Stomach smooth muscle (tissue), 2 donors: ENCODE measurements around the gene TP53I11.

Experiments used
- H3K27ac ChIP-seq: one replicate; pipeline ENCODE4 v1.7.0; 2013; ENCODE audit warnings: mild to moderate bottlenecking, low read length, inconsistent platforms
- H3K27me3 ChIP-seq, 2 donors: one replicate each; pipeline ENCODE4 v1.7.0; 2013; ENCODE audit warnings: low read length in 2 of 2; ENCODE audit not compliant: insufficient read depth in 2 of 2, control insufficient read depth in 1 of 2
- H3K36me3 ChIP-seq, 2 donors: one replicate each; pipeline ENCODE4 v1.7.0; 2013; ENCODE audit warnings: low read length in 2 of 2; ENCODE audit not compliant: control insufficient read depth in 2 of 2, insufficient read depth in 2 of 2
- H3K4me1 ChIP-seq: one replicate; pipeline ENCODE4 v1.7.0; 2013; ENCODE audit warnings: low read length; ENCODE audit not compliant: control insufficient read depth, insufficient read depth
- H3K4me3 ChIP-seq, 2 donors: one replicate each; pipeline ENCODE4 v1.7.0; 2013; ENCODE audit warnings: low read length in 2 of 2
- H3K9ac ChIP-seq, 2 donors: one replicate each; pipeline ENCODE4 v1.7.0; 2013; ENCODE audit warnings: low read length in 2 of 2, mild to moderate bottlenecking in 1 of 2
- H3K9me3 ChIP-seq, 2 donors: one replicate each; pipeline ENCODE4 v1.7.0; 2013; ENCODE audit warnings: low read length in 2 of 2; ENCODE audit not compliant: control insufficient read depth in 2 of 2
- donor health status: healthy.
- donor health status: Pancreatic carcinoma.

Gene TP53I11

DNA sequence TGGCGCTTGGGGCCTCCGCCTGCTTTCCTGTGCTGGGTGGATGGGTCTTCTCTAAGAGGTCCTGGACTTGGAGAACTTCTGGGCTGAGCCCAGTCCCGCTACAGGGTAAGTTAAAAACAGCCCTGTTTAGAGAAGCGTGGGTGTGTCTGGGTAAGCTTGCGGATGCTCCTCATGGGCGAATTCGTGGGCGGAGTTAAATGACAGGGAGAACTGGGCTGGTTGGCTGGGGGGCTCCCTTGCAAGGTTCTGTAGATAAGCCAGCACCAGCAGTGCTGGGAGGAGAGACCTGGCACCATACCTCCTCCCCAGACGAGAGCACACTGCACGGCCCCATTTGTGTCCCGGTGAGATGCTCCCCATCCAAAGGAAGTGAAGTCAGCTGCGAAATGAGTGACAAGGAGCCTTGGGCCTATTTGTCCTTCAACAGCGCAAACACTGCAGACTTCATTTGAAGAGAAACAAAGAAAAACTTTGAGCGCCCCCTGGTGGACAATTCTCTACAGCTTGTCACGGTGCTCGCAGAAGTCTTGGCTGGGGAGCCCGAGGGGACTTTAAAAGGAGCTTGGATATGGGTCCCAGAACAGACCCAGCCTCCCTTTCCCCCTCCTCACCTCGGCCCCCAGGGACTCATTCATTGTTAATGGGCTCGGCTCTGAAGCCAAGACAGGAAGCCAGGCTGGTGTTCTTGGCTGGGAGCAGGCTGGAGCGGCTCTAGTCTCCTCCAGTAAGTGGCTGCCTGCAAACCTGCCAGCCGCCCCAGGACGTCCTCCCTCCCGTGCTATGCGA, 39.5 kb downstream of the TP53I11 start:
- Histone ChIP-seq H3K9me3 (no peaks in the 10 kb centered on the region), H3K4me1 (peaks cover 12% of the 10 kb centered on the region), H3K36me3 (peaks cover 12 to 16% of the 10 kb centered on the region in 2 donors), H3K4me3 (no peak overlapping the region), H3K27ac (peak overlapping the region; percentile 24), H3K27me3 (no peaks in the 10 kb centered on the region), H3K9ac (peak overlapping the region in 1 of 2 donors; percentile 51)

DNA sequence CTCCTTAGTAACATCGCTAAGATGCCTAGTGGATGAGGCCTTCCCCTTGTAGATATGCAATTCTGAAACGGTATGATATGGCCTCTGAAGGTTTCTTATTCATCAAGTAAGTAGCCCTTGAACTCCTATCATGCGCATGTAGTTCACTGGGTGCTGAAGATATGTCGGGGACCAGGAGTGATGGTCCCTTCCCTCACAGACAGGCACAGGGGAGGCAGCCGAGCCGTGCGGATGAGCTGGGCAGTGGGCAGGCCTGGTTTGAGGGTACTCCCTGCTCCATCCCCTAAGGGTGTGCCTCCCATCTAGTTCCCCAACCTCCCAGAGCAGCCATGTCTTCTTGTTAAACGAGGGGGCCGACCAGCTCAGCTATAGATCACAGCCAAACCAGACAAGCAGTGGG, 40.1 kb downstream of the TP53I11 start:
- H3K9me3 ChIP-seq: no peaks in the 10 kb centered on the region
- H3K4me3 ChIP-seq: no peak overlapping the region
- peaks cover 12% of the 10 kb centered on the region for H3K4me1 ChIP-seq
- H3K27me3 ChIP-seq: no peaks in the 10 kb centered on the region
- peak overlapping the region; percentile 24 for H3K27ac ChIP-seq
- H3K9ac ChIP-seq: peak overlapping the region in 1 of 2 donors; percentile 51
- H3K36me3 ChIP-seq: peaks cover 12 to 13% of the 10 kb centered on the region in 2 donors

- no peaks in the 10 kb centered on the region for H3K9me3 ChIP-seq
- H3K27me3 ChIP-seq: no peaks in the 10 kb centered on the region
- H3K9ac ChIP-seq: no peak overlapping the region
- H3K36me3 ChIP-seq: peaks cover 8 to 12% of the 10 kb centered on the region in 2 donors
- no peak overlapping the region for H3K4me3 ChIP-seq
- no peak overlapping the region for H3K27ac ChIP-seq
- peaks cover 15% of the 10 kb centered on the region for H3K4me1 ChIP-seq
These were observed 41.1 kb downstream of the TP53I11 start for GRCh38 chr11:44909557-44909956.

DNA sequence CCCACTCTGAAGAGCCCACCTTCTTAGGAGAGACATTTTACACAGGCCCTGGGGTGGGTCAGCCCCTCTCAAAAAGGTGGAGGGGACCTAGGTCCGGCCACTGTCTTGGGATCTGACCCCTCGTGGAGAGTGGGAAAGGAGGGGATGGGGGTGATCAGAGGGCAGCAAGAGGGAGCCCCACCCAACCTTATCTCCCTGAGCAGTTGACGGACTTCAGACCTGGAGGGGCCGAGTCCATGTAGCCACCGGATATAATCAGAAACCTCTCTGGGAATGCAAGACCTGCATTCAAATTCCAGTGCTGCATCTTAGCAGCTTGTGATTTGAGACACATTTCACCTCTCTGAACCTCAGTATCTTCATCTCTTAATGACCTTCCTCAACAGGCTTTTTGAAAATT, 44.0 kb downstream of the TP53I11 start:
- Histone ChIP-seq H3K4me3 (no peak overlapping the region), H3K4me1 (peaks cover 20% of the 10 kb centered on the region), H3K9me3 (no peaks in the 10 kb centered on the region), H3K9ac (no peak overlapping the region), H3K36me3 (peaks cover 7 to 8% of the 10 kb centered on the region in 2 donors), H3K27ac (no peak overlapping the region), H3K27me3 (no peaks in the 10 kb centered on the region)

- Histone ChIP-seq H3K27ac (no peak overlapping the region), H3K36me3 (peaks cover 6 to 11% of the 10 kb centered on the region in 2 donors), H3K4me3 (no peak overlapping the region), H3K9ac (no peak overlapping the region), H3K27me3 (no peaks in the 10 kb centered on the region), H3K9me3 (no peaks in the 10 kb centered on the region), H3K4me1 (peaks cover 9% of the 10 kb centered on the region)
These were observed 45.4 kb downstream of the TP53I11 start for GRCh38 chr11:44905131-44905866.

- H3K27ac ChIP-seq: no peak overlapping the region
- peaks cover 9% of the 10 kb centered on the region for H3K4me1 ChIP-seq
- H3K9ac ChIP-seq: peak overlapping the region in 1 of 2 donors; percentile 5
- no peaks in the 10 kb centered on the region for H3K9me3 ChIP-seq
- peaks cover 0 to 7% of the 10 kb centered on the region in 2 donors for H3K36me3 ChIP-seq
- H3K4me3 ChIP-seq: no peak overlapping the region
- H3K27me3 ChIP-seq: no peaks in the 10 kb centered on the region
These were observed 46.2 kb downstream of the TP53I11 start for GRCh38 chr11:44904261-44905020.

DNA sequence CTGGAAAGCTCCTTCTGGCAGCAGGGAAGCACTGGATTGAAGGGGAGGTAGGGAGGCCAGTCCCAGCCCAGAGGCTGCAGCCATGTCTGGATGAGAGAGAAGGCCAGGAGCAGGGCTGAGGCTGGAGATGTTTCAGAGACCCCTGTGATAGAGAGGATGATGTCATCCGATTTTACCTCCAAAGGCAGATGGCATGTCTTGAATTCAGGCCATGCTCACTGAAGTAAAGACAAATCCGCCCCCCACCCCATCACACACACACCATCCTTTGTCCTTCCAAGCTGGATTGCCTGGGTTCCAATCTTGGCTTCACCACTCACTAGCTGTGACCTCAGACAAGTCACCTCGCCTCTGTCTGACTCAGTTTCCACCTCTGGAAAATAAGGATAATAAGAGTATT, 47.2 kb downstream of the TP53I11 start:
- Histone ChIP-seq H3K36me3 (peaks cover 0 to 12% of the 10 kb centered on the region in 2 donors), H3K4me3 (no peak overlapping the region), H3K9me3 (no peaks in the 10 kb centered on the region), H3K27me3 (no peaks in the 10 kb centered on the region), H3K27ac (no peak overlapping the region), H3K4me1 (peaks cover 9% of the 10 kb centered on the region), H3K9ac (no peak overlapping the region)

- H3K4me3 ChIP-seq: no peak overlapping the region
- no peaks in the 10 kb centered on the region for H3K27me3 ChIP-seq
- H3K36me3 ChIP-seq: peaks cover 3 to 13% of the 10 kb centered on the region in 2 donors
- H3K9me3 ChIP-seq: no peaks in the 10 kb centered on the region
- no peak overlapping the region for H3K27ac ChIP-seq
- H3K4me1 ChIP-seq: peaks cover 9% of the 10 kb centered on the region
- H3K9ac ChIP-seq: no peak overlapping the region
These were observed 47.6 kb downstream of the TP53I11 start for GRCh38 chr11:44903035-44903434.

DNA sequence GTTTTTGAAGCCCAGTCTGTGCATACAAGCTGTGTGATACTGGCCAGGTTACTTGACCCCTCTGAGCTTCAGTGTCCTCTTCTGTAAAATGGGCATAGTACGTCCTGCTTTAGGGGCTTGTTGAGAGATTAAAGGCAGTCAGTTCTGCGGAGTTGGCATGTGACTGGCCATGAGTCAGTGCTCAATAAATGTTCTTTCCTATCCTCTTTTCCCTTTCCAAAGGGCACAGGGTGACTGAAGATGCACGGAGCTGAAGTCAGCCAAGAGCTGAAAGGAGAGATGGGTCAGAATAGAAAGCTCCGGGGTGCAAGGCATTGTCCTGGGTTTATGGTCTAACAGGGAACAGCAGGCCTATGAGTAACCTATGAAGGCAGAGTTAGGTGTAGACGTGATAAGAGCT, 48.9 kb downstream of the TP53I11 start:
- Histone ChIP-seq H3K9ac (no peak overlapping the region), H3K27me3 (no peaks in the 10 kb centered on the region), H3K36me3 (peaks cover 3 to 13% of the 10 kb centered on the region in 2 donors), H3K4me1 (peaks cover 9% of the 10 kb centered on the region), H3K27ac (no peak overlapping the region), H3K9me3 (no peaks in the 10 kb centered on the region), H3K4me3 (no peak overlapping the region)

DNA sequence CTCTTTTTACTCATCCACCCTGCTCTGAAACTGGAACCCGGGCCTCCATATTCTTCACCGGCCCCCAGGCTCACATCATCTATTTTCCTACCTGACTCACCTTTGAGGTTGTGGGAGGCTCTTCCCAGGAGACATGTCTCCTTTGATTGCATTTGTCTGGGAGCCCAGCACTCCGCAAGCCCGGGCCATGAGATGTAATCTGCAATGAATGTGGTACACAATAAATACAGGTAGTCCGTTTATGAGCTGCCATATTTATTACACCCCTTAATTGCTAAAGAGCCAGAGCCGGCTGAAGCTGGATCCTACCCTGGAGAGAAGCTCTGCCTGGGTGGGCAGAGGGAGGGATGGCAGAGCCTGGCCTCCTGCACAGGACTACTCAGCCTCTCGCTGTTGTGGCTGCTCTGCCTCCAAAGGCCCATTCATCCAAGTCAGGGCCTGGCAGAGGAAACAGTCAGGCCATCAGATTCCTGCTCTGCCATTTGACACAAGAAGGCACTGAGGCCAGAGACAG, 49.5 kb downstream of the TP53I11 start:
- Histone ChIP-seq H3K9me3 (no peaks in the 10 kb centered on the region), H3K9ac (no peak overlapping the region), H3K27me3 (no peaks in the 10 kb centered on the region), H3K4me1 (peaks cover 9% of the 10 kb centered on the region), H3K27ac (no peak overlapping the region), H3K36me3 (peaks cover 3 to 13% of the 10 kb centered on the region in 2 donors), H3K4me3 (no peak overlapping the region)
